ENCODE results near the gene TMEM269.

The TMEM269 gene

GRCh38 chr1:42738678-42739226 is 46.0 kb upstream of the TMEM269 start:
- TF ChIP-seq CTCF (IDR thresholded peaks at IDR 0.05) = no peak

GRCh38 chr1:42739753-42740700 is 44.8 kb upstream of the TMEM269 start, which contains the start of gene CLDN19:
TSS of gene CLDN19 (minus strand) at chr1:42740236. CDS start at chr1:42740063, 173 bp downstream.
- TF ChIP-seq CTCF (IDR thresholded peaks at IDR 0.05) = no peak

- TF ChIP-seq CTCF (IDR thresholded peaks at IDR 0.05) = no peak
These were observed 43.8 kb upstream of the TMEM269 start for GRCh38 chr1:42740851-42741580.

DNA sequence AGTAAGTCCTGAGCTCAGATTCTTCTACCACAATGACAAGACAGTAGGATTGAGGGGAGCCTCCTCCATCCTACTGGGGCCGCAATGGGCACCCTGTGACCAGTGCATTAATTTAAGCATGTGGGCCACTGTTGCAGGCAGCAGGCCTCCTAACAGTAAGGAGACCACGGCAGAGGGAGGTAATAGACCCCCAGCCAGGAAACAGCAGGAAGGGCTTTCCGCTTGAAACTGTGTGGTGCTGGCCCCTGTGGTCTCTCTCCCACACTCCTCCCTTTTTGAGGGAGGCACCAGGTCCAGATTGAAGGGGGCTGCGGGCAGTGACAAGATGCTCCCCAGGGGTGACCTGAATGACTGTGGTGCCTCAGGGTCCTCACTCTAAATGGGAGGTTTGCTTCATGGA is 43.1 kb upstream of the TMEM269 start:
- TF ChIP-seq CTCF (IDR thresholded peaks at IDR 0.05) = no peak

GRCh38 chr1:42742141-42742540 is 42.6 kb upstream of the TMEM269 start:
- no peak for TF ChIP-seq CTCF (IDR thresholded peaks at IDR 0.05)

DNA sequence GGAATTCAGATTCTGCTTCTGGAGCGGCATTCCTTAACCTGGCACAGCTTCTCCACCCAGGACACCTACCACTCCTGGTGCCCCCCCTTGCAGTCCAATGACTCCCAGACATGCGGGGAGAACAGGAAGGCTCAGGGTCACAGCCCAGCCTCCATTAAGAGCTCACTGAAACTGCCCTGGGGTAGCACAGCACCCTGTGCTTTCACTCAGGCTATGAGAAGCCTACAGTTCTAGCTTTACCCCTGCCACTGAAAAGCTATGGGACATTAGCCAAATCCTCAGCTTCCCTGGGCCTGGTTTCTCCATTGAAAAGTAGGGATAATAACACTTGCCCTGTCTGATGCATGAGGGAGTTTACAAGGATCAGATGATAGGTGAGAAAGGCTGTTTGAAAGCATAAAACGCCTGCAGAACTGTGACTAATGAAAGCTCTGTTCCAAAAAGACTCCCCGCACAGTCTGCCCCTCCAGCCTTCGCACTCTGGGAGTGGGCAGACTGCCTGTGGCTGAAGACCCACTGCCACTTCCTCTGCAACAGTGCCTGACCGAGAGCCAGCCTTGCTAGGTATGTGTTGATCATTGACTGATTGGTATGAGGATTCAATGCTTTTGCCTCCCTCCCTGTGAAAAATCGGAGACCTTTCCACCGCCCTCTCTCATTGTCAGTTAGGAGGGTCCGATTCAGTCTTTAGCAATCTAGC is 42.0 kb upstream of the TMEM269 start:
- no peak for TF ChIP-seq CTCF (IDR thresholded peaks at IDR 0.05)
